CD14-positive monocyte (primary cell): ENCODE results near the gene RPL7L1. TPM values are rescaled to one million over a fixed set of nuclear protein-coding genes. Genes with fewer than 3 reads are reported as not detected.

Experiments used
- DNase-seq, 3 donors: peaks; one replicate each; pipeline ENCODE4 v3.0.0-alpha.2; 2011 to 2022
- H2AFZ ChIP-seq: 2 replicates; pipeline ENCODE4 v1.6.0; 2012; ENCODE audit warnings: mild to moderate bottlenecking, low read depth, low read length, inconsistent platforms; ENCODE audit not compliant: insufficient read depth, poor library complexity, severe bottlenecking
- H3K27ac ChIP-seq, 2 donors: 1 replicate in 1 of 2; 2 replicates in 1 of 2; pipeline ENCODE4 v1.5.1; 2012 to 2013; ENCODE audit warnings: low read length in 2 of 2, control low read depth in 1 of 2, inconsistent platforms in 1 of 2, low read depth in 1 of 2, mild to moderate bottlenecking in 1 of 2
- H3K27me3 ChIP-seq, 2 donors: one replicate each; pipeline versions ENCODE4 v1.6.0 to v1.6.1; 2011 to 2013; ENCODE audit warnings: low read length in 2 of 2; ENCODE audit not compliant: control insufficient read depth in 2 of 2, insufficient read depth in 2 of 2
- H3K36me3 ChIP-seq, 2 donors: replicated peaks in 1 of 2; 1 replicate in 1 of 2; 2 replicates in 1 of 2; pipeline versions ENCODE4 v1.5.1 to v1.6.1; 2012 to 2013; ENCODE audit warnings: low read length in 2 of 2, control low read depth in 1 of 2, inconsistent platforms in 1 of 2, mild to moderate bottlenecking in 1 of 2; ENCODE audit not compliant: insufficient read depth in 2 of 2, control insufficient read depth in 1 of 2
- H3K4me1 ChIP-seq, 2 donors: 1 replicate in 1 of 2; 2 replicates in 1 of 2; pipeline versions ENCODE4 v1.5.1 to v1.6.1; 2012 to 2013; ENCODE audit warnings: low read length in 2 of 2, control low read depth in 1 of 2, inconsistent platforms in 1 of 2, mild to moderate bottlenecking in 1 of 2, moderate library complexity in 1 of 2; ENCODE audit not compliant: insufficient read depth in 2 of 2, control insufficient read depth in 1 of 2
- H3K4me2 ChIP-seq: replicated peaks from 2 replicates; pipeline ENCODE3; 2012; ENCODE audit warnings: low read length, moderate library complexity, mild to moderate bottlenecking; ENCODE audit not compliant: poor library complexity, severe bottlenecking; ENCODE audit errors: extremely low read depth
- H3K4me3 ChIP-seq, 3 experiments: fragments of 200-600 bp in 1 of 3; sonication (generic) in 1 of 3; replicated peaks in 1 of 3; 1 replicate in 2 of 3; 2 replicates in 1 of 3; pipeline ENCODE4 v1.5.1; 2011 to 2013; ENCODE audit warnings: low read length in 3 of 3, mild to moderate bottlenecking in 3 of 3, control low read depth in 2 of 3, low read depth in 2 of 3, inconsistent platforms in 1 of 3, moderate library complexity in 1 of 3
- H3K79me2 ChIP-seq: 2 replicates; pipeline ENCODE4 v1.6.0; 2012; ENCODE audit warnings: mild to moderate bottlenecking, control low read depth, inconsistent platforms, low read length, moderate library complexity; ENCODE audit not compliant: insufficient read depth
- H3K9ac ChIP-seq: 2 replicates; pipeline ENCODE4 v1.6.0; 2017; ENCODE audit warnings: low read length, mild to moderate bottlenecking; ENCODE audit not compliant: insufficient read depth, poor library complexity, severe bottlenecking
- H3K9me3 ChIP-seq, 2 donors: replicated peaks in 1 of 2; 1 replicate in 1 of 2; 2 replicates in 1 of 2; pipeline versions ENCODE4 v1.5.1 to v1.6.1; 2012 to 2013; ENCODE audit warnings: low read length in 2 of 2, control low read depth in 1 of 2; ENCODE audit not compliant: control insufficient read depth in 1 of 2, insufficient read depth in 1 of 2
- H4K20me1 ChIP-seq: 2 replicates; pipeline ENCODE4 v1.6.0; 2012; ENCODE audit warnings: mild to moderate bottlenecking, low read length, control low read depth, moderate library complexity; ENCODE audit not compliant: insufficient read depth
- H3K27ac Mint-ChIP-seq, 7 donors: one replicate each; pipeline ENCODE4 v1.8.0; 2020; ENCODE audit warnings: mild to moderate bottlenecking in 7 of 7, mixed read lengths in 7 of 7, moderate library complexity in 6 of 7, inconsistent platforms in 2 of 7
- H3K27me3 Mint-ChIP-seq, 3 donors: one replicate each; pipeline ENCODE4 v1.8.0; 2021 to 2022; ENCODE audit warnings: low read depth in 3 of 3, mild to moderate bottlenecking in 3 of 3, mixed read lengths in 3 of 3, moderate library complexity in 3 of 3, inconsistent platforms in 1 of 3
- H3K36me3 Mint-ChIP-seq, 2 donors: one replicate each; pipeline ENCODE4 v1.8.0; 2020; ENCODE audit warnings: mixed read lengths in 2 of 2, inconsistent platforms in 1 of 2, mild to moderate bottlenecking in 1 of 2
- H3K4me1 Mint-ChIP-seq: one replicate; pipeline ENCODE4 v1.8.0; 2020; ENCODE audit warnings: mild to moderate bottlenecking, mixed read lengths
- H3K4me3 Mint-ChIP-seq, 2 donors: one replicate each; pipeline ENCODE4 v1.8.0; 2020; ENCODE audit warnings: mild to moderate bottlenecking in 2 of 2, mixed read lengths in 2 of 2, moderate library complexity in 1 of 2
- H3K9me3 Mint-ChIP-seq, 7 donors: one replicate each; pipeline ENCODE4 v1.8.0; 2020 to 2022; ENCODE audit warnings: mixed read lengths in 7 of 7, mild to moderate bottlenecking in 6 of 7, moderate library complexity in 6 of 7, inconsistent platforms in 2 of 7
- WGBS: methylation state at CpG from one replicate; pipeline ENCODE4 v1.1.5; 2013; ENCODE audit warnings: missing lambda C conversion rate; ENCODE audit not compliant: insufficient coverage; 5-methylcytosine and 5-hydroxymethylcytosine counted together
- intact Hi-C, 2 donors: fragments of 100-400 bp; cut with micrococcal nuclease; formaldehyde crosslinking; loops; one replicate each; pipeline versions ENCODE4 v1.15.0 to v1.15.1; 2023
- polyA plus RNA-seq, 3 donors: library from polyadenylated mRNA; depleted of rRNA in 1 of 3; unstranded in 2 of 3; stranded (reverse) in 1 of 3; fragments of 300-500 nt in 2 of 3; fragments of >200 nt in 1 of 3; fragmentation: Illumina TruSeq in 2 of 3; gene quantifications; 1 replicate in 2 of 3; 2 replicates in 1 of 3; pipeline ENCODE4 v1.2.3, GENCODE V29; 2012 to 2021
- TF ChIP-seq, protein P1 (sequence below): fragments of 200-600 bp; IDR thresholded peaks from one replicate; pipeline ENCODE4 v1.8.0; 2022; ENCODE audit warnings: antibody characterized with exemption, mild to moderate bottlenecking

The RPL7L1 gene
- polyA plus RNA-seq, 3 donors: 7.6 to 35.5 (median 29.7) TPM

DNA sequence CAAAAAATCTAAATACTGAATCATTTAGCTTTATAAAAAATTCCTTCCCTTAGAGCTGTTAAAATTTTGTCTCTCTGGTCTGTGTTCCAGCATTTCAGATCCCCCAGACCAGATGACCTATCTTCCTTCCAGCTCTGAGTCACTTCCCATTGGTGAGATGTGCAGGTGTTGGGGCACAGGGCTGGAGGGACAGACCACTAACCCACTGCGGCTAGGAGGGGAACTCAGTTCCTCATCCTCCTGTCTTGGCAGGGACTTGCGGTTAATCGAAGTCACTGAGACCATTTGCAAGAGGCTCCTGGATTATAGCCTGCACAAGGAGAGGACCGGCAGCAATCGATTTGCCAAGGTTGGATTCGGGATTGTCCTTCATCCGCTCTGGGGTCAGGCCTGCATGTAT lies 55.9 kb downstream of the RPL7L1 start:
- Mint-ChIP-seq H3K27me3 (peaks cover 0 to 1% (median 0%) of the 10 kb centered on the region in 3 donors), H3K4me3 (no peak overlapping the region), H3K4me1 (peaks cover 52% of the 10 kb centered on the region), H3K36me3 (peaks cover 73 to 86% of the 10 kb centered on the region in 2 donors), H3K27ac (peak overlapping the region in 5 of 7 donors; percentile 56 to 79 (median 70)), H3K9me3 (no peaks in the 10 kb centered on the region)
- H3K79me2 ChIP-seq: peaks cover 92% of the 10 kb centered on the region
- H3K9me3 ChIP-seq: no peaks in the 10 kb centered on the region
- H3K4me3 ChIP-seq: no peak overlapping the region
- intact Hi-C loops: loop anchor here (5.0 kb wide), 2 partner anchors 33 to 42 kb away; partner anchors contain the start of gene PEX6 (in 1 of the 2)
- H3K27me3 ChIP-seq: no peaks in the 10 kb centered on the region
- no peak overlapping the region for H3K9ac ChIP-seq
- peaks cover 51 to 53% of the 10 kb centered on the region in 2 donors for H3K4me1 ChIP-seq
- H3K27ac ChIP-seq: peak overlapping the region in 1 of 2 donors; percentile 53
- peak in 1 of 3 donors; percentile 20 for DNase-seq
- H2AFZ ChIP-seq: no peak overlapping the region
- 19% methylated on average over 5 of the region's 7 CpGs for WGBS
- peaks cover 68 to 72% of the 10 kb centered on the region in 2 donors for H3K36me3 ChIP-seq
- TF ChIP-seq, protein P1, sequence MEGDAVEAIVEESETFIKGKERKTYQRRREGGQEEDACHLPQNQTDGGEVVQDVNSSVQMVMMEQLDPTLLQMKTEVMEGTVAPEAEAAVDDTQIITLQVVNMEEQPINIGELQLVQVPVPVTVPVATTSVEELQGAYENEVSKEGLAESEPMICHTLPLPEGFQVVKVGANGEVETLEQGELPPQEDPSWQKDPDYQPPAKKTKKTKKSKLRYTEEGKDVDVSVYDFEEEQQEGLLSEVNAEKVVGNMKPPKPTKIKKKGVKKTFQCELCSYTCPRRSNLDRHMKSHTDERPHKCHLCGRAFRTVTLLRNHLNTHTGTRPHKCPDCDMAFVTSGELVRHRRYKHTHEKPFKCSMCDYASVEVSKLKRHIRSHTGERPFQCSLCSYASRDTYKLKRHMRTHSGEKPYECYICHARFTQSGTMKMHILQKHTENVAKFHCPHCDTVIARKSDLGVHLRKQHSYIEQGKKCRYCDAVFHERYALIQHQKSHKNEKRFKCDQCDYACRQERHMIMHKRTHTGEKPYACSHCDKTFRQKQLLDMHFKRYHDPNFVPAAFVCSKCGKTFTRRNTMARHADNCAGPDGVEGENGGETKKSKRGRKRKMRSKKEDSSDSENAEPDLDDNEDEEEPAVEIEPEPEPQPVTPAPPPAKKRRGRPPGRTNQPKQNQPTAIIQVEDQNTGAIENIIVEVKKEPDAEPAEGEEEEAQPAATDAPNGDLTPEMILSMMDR: no peak
- peaks cover 98% of the 10 kb centered on the region for H4K20me1 ChIP-seq
- H3K4me2 ChIP-seq: no peak overlapping the region

DNA sequence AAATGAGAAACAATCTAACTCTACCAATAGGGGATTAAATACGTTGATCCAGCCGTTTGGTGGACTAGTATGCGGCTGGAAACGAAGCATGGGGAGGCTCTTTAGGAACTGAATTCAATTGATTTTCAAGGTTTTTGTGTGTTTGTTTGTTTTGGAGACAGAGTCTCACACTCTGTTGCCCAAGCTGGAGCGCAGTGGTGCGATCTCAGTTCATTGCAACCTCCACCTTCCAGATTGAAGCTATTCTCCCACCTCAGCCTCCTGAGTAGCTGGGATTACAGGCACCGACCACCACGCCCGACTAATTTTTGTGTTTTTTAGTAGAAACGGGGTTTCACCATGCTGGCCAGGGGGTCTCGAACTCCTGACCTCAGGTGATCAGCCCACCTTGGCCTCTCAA lies 57.0 kb downstream of the RPL7L1 start:
- peaks cover 98% of the 10 kb centered on the region for H4K20me1 ChIP-seq
- Mint-ChIP-seq H3K27me3 (peaks cover 0 to 1% (median 0%) of the 10 kb centered on the region in 3 donors), H3K4me1 (peaks cover 41% of the 10 kb centered on the region), H3K9me3 (no peaks in the 10 kb centered on the region), H3K36me3 (peaks cover 82 to 91% of the 10 kb centered on the region in 2 donors), H3K4me3 (no peak overlapping the region), H3K27ac (peak overlapping the region in 2 of 7 donors; percentile 56 to 79)
- TF ChIP-seq, protein P1: no peak
- no peak overlapping the region for H3K4me2 ChIP-seq
- H3K9ac ChIP-seq: no peak overlapping the region
- no peak overlapping the region for H2AFZ ChIP-seq
- H3K79me2 ChIP-seq: peaks cover 81% of the 10 kb centered on the region
- DNase-seq: no peak
- H3K36me3 ChIP-seq: peaks cover 76 to 82% of the 10 kb centered on the region in 2 donors
- 96% methylated on average over 4 of the region's 11 CpGs for WGBS
- H3K9me3 ChIP-seq: no peaks in the 10 kb centered on the region
- H3K27me3 ChIP-seq: no peaks in the 10 kb centered on the region
- peak overlapping the region in 1 of 2 donors; percentile 53 for H3K27ac ChIP-seq
- H3K4me3 ChIP-seq: no peak overlapping the region
- peaks cover 40 to 42% of the 10 kb centered on the region in 2 donors for H3K4me1 ChIP-seq
- intact Hi-C loops: loop anchor here (5.0 kb wide), 2 partner anchors 34 to 41 kb away; partner anchors contain the start of gene PEX6 (in 1 of the 2)
